Measurements from ENCODE around the gene MAPK8IP3. TPM values are rescaled to one million over a fixed set of nuclear protein-coding genes. Genes with fewer than 3 reads are reported as not detected.

MAPK8IP3 gene
- total and polyA plus RNA-seq, 2 donors from 2014 or later: 10.6 to 67.7 TPM

- H3K9ac ChIP-seq (ENCODE audit: low read length in 3 of 3): no peak overlapping the region
- no peaks in the 10 kb centered on the region for H3K4me1 ChIP-seq (ENCODE audit: control insufficient read depth in 2 of 3, insufficient read depth in 2 of 3, low read depth in 1 of 3, low read length in 3 of 3)
- no peaks in the 10 kb centered on the region for H3K27me3 ChIP-seq (ENCODE audit: control insufficient read depth, insufficient read depth, low read length)
- DNase-seq: no peak
- H3K4me3 ChIP-seq (ENCODE audit: low read length in 3 of 3): no peak overlapping the region
- TF ChIP-seq, protein P1, sequence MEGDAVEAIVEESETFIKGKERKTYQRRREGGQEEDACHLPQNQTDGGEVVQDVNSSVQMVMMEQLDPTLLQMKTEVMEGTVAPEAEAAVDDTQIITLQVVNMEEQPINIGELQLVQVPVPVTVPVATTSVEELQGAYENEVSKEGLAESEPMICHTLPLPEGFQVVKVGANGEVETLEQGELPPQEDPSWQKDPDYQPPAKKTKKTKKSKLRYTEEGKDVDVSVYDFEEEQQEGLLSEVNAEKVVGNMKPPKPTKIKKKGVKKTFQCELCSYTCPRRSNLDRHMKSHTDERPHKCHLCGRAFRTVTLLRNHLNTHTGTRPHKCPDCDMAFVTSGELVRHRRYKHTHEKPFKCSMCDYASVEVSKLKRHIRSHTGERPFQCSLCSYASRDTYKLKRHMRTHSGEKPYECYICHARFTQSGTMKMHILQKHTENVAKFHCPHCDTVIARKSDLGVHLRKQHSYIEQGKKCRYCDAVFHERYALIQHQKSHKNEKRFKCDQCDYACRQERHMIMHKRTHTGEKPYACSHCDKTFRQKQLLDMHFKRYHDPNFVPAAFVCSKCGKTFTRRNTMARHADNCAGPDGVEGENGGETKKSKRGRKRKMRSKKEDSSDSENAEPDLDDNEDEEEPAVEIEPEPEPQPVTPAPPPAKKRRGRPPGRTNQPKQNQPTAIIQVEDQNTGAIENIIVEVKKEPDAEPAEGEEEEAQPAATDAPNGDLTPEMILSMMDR (IDR thresholded peaks at IDR 0.05; ENCODE audit: borderline replicate concordance, extremely low read depth, insufficient read depth): no peak
- intact Hi-C loops (cut with DNase I): no loop called here
- H3K27ac ChIP-seq (ENCODE audit: low read depth in 2 of 2, low read length in 2 of 2): no peak overlapping the region
- FAIRE-seq: no peak
- peaks cover 0 to 8% (median 0%) of the 10 kb centered on the region in 3 donors for H3K9me3 ChIP-seq (ENCODE audit: control insufficient read depth in 2 of 3, insufficient read depth in 1 of 3, low read length in 3 of 3)
- H3K36me3 ChIP-seq (ENCODE audit: control insufficient read depth in 2 of 3, insufficient read depth in 3 of 3, low read length in 3 of 3): peaks cover 0 to 12% (median 11%) of the 10 kb centered on the region in 3 donors
Observed at GRCh38 chr16:1740781-1741490, 34.9 kb downstream of the MAPK8IP3 start.

GRCh38 chr16:1741553-1742165 is 35.7 kb downstream of the MAPK8IP3 start:
- FAIRE-seq (no peak), DNase-seq (no peak)
- TF ChIP-seq, protein P1 (IDR thresholded peaks at IDR 0.05; ENCODE audit: borderline replicate concordance, extremely low read depth, insufficient read depth): no peak
- Histone ChIP-seq H3K9me3 (ENCODE audit: control insufficient read depth in 2 of 3, insufficient read depth in 1 of 3, low read length in 3 of 3) (peaks cover 0 to 8% (median 0%) of the 10 kb centered on the region in 3 donors), H3K27ac (ENCODE audit: low read depth in 2 of 2, low read length in 2 of 2) (no peak overlapping the region), H3K4me3 (ENCODE audit: low read length in 3 of 3) (no peak overlapping the region), H3K9ac (ENCODE audit: low read length in 3 of 3) (no peak overlapping the region), H3K27me3 (ENCODE audit: control insufficient read depth, insufficient read depth, low read length) (no peaks in the 10 kb centered on the region), H3K4me1 (ENCODE audit: control insufficient read depth in 2 of 3, insufficient read depth in 2 of 3, low read depth in 1 of 3, low read length in 3 of 3) (no peaks in the 10 kb centered on the region), H3K36me3 (ENCODE audit: control insufficient read depth in 2 of 3, insufficient read depth in 3 of 3, low read length in 3 of 3) (peaks cover 0 to 12% (median 11%) of the 10 kb centered on the region in 3 donors)
- intact Hi-C loops (cut with DNase I): no loop called here

- H3K4me3 ChIP-seq (ENCODE audit: low read length in 3 of 3): no peak overlapping the region
- TF ChIP-seq, protein P1 (IDR thresholded peaks at IDR 0.05; ENCODE audit: borderline replicate concordance, extremely low read depth, insufficient read depth): no peak
- no peak overlapping the region for H3K9ac ChIP-seq (ENCODE audit: low read length in 3 of 3)
- no peak overlapping the region for H3K27ac ChIP-seq (ENCODE audit: low read depth in 2 of 2, low read length in 2 of 2)
- no peaks in the 10 kb centered on the region for H3K4me1 ChIP-seq (ENCODE audit: control insufficient read depth in 2 of 3, insufficient read depth in 2 of 3, low read depth in 1 of 3, low read length in 3 of 3)
- no peak for DNase-seq
- no peaks in the 10 kb centered on the region for H3K27me3 ChIP-seq (ENCODE audit: control insufficient read depth, insufficient read depth, low read length)
- H3K9me3 ChIP-seq (ENCODE audit: control insufficient read depth in 2 of 3, insufficient read depth in 1 of 3, low read length in 3 of 3): no peaks in the 10 kb centered on the region
- peaks cover 0 to 24% (median 19%) of the 10 kb centered on the region in 3 donors for H3K36me3 ChIP-seq (ENCODE audit: control insufficient read depth in 2 of 3, insufficient read depth in 3 of 3, low read length in 3 of 3)
- intact Hi-C loops (cut with DNase I): no loop called here
- no peak for FAIRE-seq
Observed at GRCh38 chr16:1743376-1744337, 37.7 kb downstream of the MAPK8IP3 start.

All from kidney (tissue), 14 donors.